ENCODE measurements around the gene STIM2. TPM values are rescaled to one million over a fixed set of nuclear protein-coding genes. Genes with fewer than 3 reads are reported as not detected.

The STIM2 gene
- polyA plus RNA-seq, 3 donors, result 8.6 to 16.5 (median 8.8) TPM

- Mint-ChIP-seq H3K27me3 (ENCODE audit: low read depth in 3 of 3) (no peaks in the 10 kb centered on the region), H3K4me3 (no peak overlapping the region), H3K9me3 (peaks cover 7 to 19% (median 14%) of the 10 kb centered on the region in 7 donors), H3K36me3 (peaks cover 11 to 19% of the 10 kb centered on the region in 2 donors), H3K27ac (no peak overlapping the region), H3K4me1 (no peaks in the 10 kb centered on the region)
- Histone ChIP-seq H3K4me2 (replicated peaks; ENCODE audit: extremely low read depth, low read length, poor library complexity, severe bottlenecking) (no peak overlapping the region), H3K27me3 (ENCODE audit: control insufficient read depth in 2 of 2, insufficient read depth in 2 of 2, low read length in 2 of 2) (no peaks in the 10 kb centered on the region), H4K20me1 (ENCODE audit: insufficient read depth, low read length) (peaks cover under 1% of the 10 kb centered on the region), H3K4me1 (ENCODE audit: control insufficient read depth in 1 of 2, insufficient read depth in 2 of 2, low read length in 2 of 2) (no peaks in the 10 kb centered on the region), H3K79me2 (ENCODE audit: insufficient read depth, low read length) (peaks cover 12% of the 10 kb centered on the region), H3K9me3 (replicated peaks in 1 of 2; ENCODE audit: control insufficient read depth in 1 of 2, insufficient read depth in 1 of 2, low read length in 2 of 2) (peaks cover 4 to 6% of the 10 kb centered on the region in 2 donors), H2AFZ (ENCODE audit: insufficient read depth, low read depth, low read length, poor library complexity, severe bottlenecking) (no peak overlapping the region), H3K4me3 (replicated peaks in 1 of 3; ENCODE audit: low read depth in 2 of 3, low read length in 3 of 3) (no peak overlapping the region), H3K27ac (ENCODE audit: low read depth in 1 of 2, low read length in 2 of 2) (no peak overlapping the region), H3K36me3 (replicated peaks in 1 of 2; ENCODE audit: control insufficient read depth in 1 of 2, insufficient read depth in 2 of 2, low read length in 2 of 2) (peaks cover 0 to 9% of the 10 kb centered on the region in 2 donors), H3K9ac (ENCODE audit: insufficient read depth, low read length, poor library complexity, severe bottlenecking) (no peak overlapping the region)
- intact Hi-C loops (cut with micrococcal nuclease), result no loop called here
- no peak for DNase-seq
- 96% methylated on average over 3 of the region's 8 CpGs for WGBS (ENCODE audit: insufficient coverage)
- no peak for TF ChIP-seq CTCF (IDR thresholded peaks at IDR 0.05)
Measured at GRCh38 chr4:26947318-26947717, 86.7 kb downstream of the STIM2 start.

- Histone ChIP-seq H3K79me2 (ENCODE audit: insufficient read depth, low read length) (peaks cover 12% of the 10 kb centered on the region), H2AFZ (ENCODE audit: insufficient read depth, low read depth, low read length, poor library complexity, severe bottlenecking) (no peak overlapping the region), H3K27me3 (ENCODE audit: control insufficient read depth in 2 of 2, insufficient read depth in 2 of 2, low read length in 2 of 2) (no peaks in the 10 kb centered on the region), H4K20me1 (ENCODE audit: insufficient read depth, low read length) (peaks cover 4% of the 10 kb centered on the region), H3K9ac (ENCODE audit: insufficient read depth, low read length, poor library complexity, severe bottlenecking) (no peak overlapping the region), H3K36me3 (replicated peaks in 1 of 2; ENCODE audit: control insufficient read depth in 1 of 2, insufficient read depth in 2 of 2, low read length in 2 of 2) (peaks cover 0 to 9% of the 10 kb centered on the region in 2 donors), H3K9me3 (replicated peaks in 1 of 2; ENCODE audit: control insufficient read depth in 1 of 2, insufficient read depth in 1 of 2, low read length in 2 of 2) (peaks cover 4 to 6% of the 10 kb centered on the region in 2 donors), H3K4me2 (replicated peaks; ENCODE audit: extremely low read depth, low read length, poor library complexity, severe bottlenecking) (no peak overlapping the region), H3K27ac (ENCODE audit: low read depth in 1 of 2, low read length in 2 of 2) (no peak overlapping the region), H3K4me3 (replicated peaks in 1 of 3; ENCODE audit: low read depth in 2 of 3, low read length in 3 of 3) (no peak overlapping the region), H3K4me1 (ENCODE audit: control insufficient read depth in 1 of 2, insufficient read depth in 2 of 2, low read length in 2 of 2) (no peaks in the 10 kb centered on the region)
- no peak for TF ChIP-seq CTCF (IDR thresholded peaks at IDR 0.05)
- intact Hi-C loops (cut with micrococcal nuclease), result no loop called here
- Mint-ChIP-seq H3K27ac (no peak overlapping the region), H3K27me3 (ENCODE audit: low read depth in 3 of 3) (no peaks in the 10 kb centered on the region), H3K4me1 (peaks cover 6% of the 10 kb centered on the region), H3K4me3 (no peak overlapping the region), H3K9me3 (peaks cover 4 to 18% (median 13%) of the 10 kb centered on the region in 7 donors), H3K36me3 (peaks cover 10 to 11% of the 10 kb centered on the region in 2 donors)
- DNase-seq, result no peak
Measured at GRCh38 chr4:26950446-26950845, 89.8 kb downstream of the STIM2 start.
